GM21825 (cell line): ENCODE results near the gene TREM2.

Experiments
- ATAC-seq: cut with Tn5 transposase; IDR thresholded peaks from one replicate; pipeline ENCODE4 v1.9.1; 2021; ENCODE audit warnings: mild to moderate bottlenecking, moderate library complexity; ENCODE audit not compliant: unreplicated experiment

Gene TREM2

DNA sequence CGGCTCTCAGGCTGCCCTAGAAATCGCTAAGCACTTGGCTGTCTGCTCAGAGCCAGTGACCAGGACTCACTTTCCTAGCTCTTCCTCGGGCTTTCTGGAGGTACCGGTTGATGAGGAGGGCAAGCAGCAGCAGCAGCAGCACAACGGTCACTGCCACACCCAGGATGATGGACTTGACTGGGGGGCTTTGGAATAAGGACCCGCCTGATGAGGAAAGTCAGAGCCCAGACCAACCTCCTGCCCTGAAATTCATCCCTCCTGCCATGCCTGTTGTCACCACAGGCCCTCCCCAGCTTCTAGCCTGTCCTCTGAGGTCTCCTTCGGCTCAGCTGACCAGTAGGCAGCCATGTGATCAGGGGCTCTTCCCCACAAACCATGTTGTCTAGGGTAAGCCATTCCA is 21.8 kb upstream of the TREM2 start:
- ATAC-seq, result no peak

DNA sequence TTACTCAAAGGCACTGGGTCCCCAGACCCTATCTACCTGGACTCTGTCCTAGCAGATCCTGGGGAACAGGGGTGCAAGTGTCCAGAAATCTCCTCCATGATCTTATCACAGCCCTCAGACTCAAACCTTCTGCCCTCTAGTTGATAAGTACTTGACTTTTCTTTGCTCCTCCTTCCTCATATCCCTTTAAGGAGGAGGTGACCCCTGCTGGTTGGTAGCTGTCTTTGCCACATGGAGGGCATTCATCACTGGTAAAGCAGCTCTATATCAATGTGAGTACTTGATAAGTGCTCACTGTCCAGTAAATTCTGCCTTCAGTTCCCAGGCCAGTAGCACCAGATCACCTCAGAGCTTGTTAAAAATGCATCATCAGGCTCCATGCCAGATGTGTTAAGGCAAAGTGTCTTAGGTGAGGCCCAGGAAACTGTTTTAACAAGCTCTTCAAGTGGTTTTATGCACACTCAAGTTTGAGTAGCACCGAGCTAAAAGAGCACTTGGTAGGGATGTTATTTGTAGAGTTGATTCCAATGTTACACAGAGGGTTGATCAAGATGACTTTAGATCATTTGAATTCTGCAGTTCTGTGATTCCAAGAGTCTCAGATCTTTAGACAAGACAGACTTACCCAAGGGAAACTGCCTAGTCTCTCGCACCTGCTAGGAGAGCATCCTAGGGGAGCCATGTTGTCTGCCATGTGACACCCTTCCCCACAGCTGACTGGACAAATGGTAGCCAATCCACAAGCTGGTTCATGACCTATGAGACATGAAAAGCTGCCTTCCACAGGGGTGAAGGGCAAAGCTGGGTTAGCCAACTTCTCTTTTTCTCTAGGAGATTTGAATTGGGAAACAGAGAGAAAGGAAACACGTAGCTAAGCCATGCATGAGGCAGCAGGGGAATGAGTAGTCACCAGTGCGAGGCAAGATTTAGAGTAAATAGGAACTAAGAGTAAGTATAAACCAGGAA is 19.4 kb upstream of the TREM2 start:
- ATAC-seq, result no peak

GRCh38 chr6:41181566-41181965 is 18.6 kb upstream of the TREM2 start:
- ATAC-seq, result no peak

GRCh38 chr6:41179163-41179562 is 16.2 kb upstream of the TREM2 start:
- no peak for ATAC-seq

DNA sequence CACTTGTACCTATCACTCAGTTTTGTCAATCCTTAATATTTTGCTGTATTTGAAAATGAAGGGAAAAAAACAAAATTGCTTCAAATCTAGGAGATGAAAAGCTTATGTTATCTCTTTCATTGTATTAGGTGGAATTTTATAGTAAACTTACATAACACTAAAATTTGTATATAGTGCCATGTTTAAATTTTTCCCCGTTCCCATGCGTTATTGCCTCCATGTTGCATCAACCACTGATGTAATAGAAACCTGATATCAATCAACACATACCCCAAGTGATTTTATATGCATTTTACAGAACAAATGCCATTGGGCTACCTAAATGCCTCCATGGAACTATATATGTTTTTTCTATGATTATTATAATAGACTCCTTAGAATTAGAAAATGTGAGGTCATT is 14.8 kb upstream of the TREM2 start:
- no peak for ATAC-seq

DNA sequence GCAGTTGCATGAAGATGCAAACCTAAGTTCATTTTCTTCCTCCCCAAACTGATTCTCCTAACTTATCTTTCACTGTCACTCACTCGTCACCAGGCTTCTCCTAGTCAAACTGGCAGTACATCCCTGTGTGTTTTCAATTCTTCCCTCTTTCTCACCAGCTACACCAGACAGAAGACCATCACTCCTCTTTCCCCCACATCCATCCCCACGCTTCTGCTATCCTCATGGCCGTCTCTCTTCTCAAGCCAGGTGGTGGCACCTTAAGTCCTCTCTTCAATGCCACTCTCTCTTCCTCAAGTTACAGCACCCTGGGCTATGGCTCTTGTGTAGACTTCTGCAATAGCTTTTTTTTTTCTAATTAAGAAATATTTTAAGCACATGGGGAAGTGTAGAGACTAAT is 14.4 kb upstream of the TREM2 start:
- ATAC-seq, result no peak

GRCh38 chr6:41176189-41176588 is 13.3 kb upstream of the TREM2 start:
- ATAC-seq, result no peak

GRCh38 chr6:41175084-41175483 is 12.2 kb upstream of the TREM2 start:
- ATAC-seq, result no peak

GRCh38 chr6:41174610-41175009 is 11.7 kb upstream of the TREM2 start:
- ATAC-seq, result no peak

DNA sequence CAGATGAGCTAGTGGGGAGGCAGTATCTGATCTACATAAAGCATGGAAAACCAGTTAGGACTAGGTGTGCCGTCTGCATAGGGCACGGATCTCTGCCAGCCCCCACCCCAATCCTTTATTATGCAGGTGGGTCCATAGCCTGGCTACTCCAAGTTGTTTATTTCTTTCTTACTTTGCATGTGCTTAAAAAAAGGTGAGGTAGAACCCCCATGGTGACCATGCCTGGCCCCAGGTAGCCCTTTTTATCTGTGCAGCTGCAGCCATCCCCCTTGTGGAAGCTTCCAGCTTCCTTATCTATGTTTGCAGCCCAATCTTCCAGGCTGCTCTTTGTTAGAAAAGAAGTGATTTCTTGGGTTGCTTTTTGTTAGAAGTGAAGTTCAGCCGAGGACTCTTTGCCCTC is 9.0 kb upstream of the TREM2 start:
- ATAC-seq, result no peak

GRCh38 chr6:41170547-41171160 is 7.7 kb upstream of the TREM2 start:
- ATAC-seq, result no peak

GRCh38 chr6:41167173-41167963 is 4.5 kb upstream of the TREM2 start:
- ATAC-seq, result no peak

DNA sequence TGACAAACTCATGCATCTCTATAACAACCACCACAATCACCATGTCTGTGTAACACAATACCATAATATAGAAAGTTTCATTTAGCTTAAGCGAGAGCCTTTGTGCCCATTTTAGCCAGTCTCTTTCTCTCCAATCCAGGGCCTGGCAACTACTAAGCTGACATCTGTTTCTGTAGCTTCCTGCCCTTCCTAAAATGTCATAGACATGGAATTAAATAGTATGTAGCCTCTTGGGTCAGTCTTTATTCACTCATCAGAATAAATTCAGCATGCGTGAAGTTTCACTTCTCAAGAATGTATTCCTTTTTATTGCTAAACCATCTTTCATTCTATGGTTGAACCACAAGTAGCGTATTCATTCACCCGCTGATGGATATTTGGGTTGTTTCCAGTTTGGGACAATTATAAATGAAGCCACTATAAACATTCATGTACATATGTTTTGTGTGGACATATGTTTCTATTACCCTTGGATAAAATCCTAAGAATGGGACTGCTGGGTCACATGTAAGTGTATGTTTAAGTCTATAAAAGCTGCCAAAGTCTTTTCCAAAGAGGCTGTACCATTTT is 1.7 kb upstream of the TREM2 start:
- ATAC-seq, result no peak

DNA sequence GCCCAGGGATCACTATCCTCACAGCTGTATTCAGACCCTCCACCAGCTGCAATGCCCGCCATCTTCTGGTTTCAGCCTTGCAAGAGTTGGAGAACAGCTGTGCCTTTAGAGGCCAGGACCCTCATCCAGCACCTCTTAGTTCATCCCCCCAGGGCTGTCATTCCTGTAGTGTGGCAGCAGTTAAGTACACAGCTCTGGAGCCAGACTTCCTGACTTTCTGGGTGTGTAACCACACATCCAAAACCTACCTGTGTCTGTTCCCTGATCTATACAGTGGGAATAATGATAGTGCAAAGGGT is 452 bp upstream of the TREM2 start:
- no peak for ATAC-seq

- ATAC-seq, result no peak
These were observed 914 bp downstream of the TREM2 start for GRCh38 chr6:41161851-41162552.

DNA sequence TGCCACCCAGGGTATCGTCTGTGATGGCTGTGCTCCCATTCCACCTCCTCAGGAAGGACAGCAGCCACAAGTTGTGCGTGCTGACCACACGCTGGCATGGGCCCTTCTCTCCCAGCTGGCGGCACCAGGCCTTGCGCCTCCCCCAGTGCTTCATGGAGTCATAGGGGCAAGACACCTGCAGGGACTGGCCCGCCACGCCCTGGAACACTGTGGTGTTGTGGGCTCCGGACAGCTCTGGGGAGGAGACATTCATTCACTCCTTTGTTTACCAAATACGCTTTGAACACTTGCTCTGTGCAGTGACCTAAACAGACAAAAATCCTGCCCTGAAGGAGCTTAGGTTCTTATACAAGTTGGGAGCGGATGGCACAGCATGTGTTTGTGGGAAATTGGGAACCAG is 1.5 kb downstream of the TREM2 start:
- no peak for ATAC-seq

DNA sequence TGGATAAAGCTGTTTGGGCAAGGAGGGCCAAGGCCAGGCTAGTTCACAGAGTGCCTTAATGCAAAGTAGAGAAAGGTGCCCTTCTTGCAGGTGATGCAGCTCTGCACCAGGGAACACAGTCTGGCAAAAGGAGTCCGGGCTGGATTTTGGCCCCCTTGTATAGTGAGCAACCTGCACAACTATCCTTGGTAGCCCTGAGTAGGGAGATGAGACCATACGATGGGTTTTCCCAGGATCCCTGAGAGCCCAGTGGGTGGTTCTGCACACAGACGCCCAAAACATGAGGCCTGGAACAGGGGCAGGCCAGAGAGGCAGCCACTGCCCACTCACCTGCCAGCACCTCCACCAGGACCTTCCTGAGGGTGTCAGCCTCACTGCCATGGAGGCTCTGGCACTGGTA is 2.0 kb downstream of the TREM2 start:
- ATAC-seq, result no peak

GRCh38 chr6:41159415-41160082 is 3.4 kb downstream of the TREM2 start:
- no peak for ATAC-seq

DNA sequence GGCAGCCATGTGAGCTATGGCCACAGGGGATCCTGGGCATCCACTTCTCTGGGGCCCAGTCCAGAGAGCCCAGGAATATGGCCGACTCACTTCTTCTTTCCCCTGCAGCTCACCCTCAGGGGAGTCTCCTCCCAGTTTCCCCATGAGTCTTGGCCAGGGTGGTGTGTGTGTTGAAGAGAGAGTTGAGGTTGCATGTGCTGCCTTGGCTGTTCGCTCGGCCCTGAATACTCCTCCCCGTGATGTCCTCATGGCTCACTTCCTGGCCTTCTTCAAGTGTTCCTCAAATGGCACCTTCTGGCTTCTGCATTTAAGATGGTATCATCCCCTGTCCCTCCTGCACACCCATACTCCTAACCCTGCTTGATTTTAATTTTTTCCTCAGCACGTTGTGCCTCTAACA is 5.6 kb downstream of the TREM2 start:
- ATAC-seq, result no peak

DNA sequence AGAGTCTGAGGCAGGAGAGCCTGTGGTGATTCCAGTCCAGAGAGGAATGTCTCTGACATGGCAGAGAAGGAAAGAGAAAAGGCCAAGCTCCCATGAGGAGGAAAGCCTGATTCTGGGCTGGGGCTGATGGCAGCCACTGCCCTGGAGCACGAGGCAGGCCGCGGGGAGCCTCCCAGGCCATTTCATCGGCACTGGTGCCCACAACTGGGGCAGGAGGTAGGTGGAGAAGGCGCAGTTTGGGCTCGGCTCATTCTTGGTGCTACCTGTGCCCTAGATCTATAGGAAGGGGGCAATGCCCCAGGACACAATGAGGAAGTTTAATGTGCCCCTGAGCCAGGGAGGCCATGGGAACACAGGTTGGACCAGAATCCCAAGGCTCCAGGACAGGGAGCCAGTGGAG is 6.1 kb downstream of the TREM2 start:
- ATAC-seq, result no peak
